Stimulated activated CD8-positive, alpha-beta memory T cell treated with anti-CD3 and anti-CD28 coated beads, Interleukin-15, amount 100 ng/mL, for 4 hours (primary cell): ENCODE data around the gene KANK2.
"Not testable (repeated sequence)": the region's sequence is repeated elsewhere in the genome, so short reads cannot be mapped to it uniquely, and the experiment has no call there.

ENCODE experiments used
- DNase-seq, 2 donors: peaks; one replicate each; pipeline ENCODE4 v3.0.0-alpha.2; 2020; ENCODE audit warnings: low read depth in 2 of 2

KANK2 gene

GRCh38 chr19:11196406-11197287 lies 698 bp downstream of the KANK2 start:
- DNase-seq = no peak

DNA sequence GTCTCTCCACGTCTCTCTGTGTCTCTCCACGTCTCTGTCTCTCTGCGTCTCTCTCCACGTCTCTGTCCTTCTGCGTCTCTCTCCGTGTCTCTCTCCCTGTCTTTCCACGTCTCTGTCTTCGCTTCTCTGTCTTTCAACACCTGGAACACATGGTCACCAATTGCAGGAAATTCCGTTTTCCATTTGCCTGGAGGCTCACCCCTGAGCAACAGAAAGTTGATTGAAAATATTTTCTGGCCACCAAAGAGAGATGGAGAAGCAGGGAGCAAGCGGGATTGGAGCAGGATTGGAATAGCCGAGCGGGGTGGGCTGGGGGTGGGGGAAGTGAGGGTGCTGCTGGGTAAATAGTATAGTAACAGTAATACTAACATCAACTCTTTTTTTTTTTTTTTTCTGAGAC lies 1.7 kb downstream of the KANK2 start:
- no peak for DNase-seq

DNA sequence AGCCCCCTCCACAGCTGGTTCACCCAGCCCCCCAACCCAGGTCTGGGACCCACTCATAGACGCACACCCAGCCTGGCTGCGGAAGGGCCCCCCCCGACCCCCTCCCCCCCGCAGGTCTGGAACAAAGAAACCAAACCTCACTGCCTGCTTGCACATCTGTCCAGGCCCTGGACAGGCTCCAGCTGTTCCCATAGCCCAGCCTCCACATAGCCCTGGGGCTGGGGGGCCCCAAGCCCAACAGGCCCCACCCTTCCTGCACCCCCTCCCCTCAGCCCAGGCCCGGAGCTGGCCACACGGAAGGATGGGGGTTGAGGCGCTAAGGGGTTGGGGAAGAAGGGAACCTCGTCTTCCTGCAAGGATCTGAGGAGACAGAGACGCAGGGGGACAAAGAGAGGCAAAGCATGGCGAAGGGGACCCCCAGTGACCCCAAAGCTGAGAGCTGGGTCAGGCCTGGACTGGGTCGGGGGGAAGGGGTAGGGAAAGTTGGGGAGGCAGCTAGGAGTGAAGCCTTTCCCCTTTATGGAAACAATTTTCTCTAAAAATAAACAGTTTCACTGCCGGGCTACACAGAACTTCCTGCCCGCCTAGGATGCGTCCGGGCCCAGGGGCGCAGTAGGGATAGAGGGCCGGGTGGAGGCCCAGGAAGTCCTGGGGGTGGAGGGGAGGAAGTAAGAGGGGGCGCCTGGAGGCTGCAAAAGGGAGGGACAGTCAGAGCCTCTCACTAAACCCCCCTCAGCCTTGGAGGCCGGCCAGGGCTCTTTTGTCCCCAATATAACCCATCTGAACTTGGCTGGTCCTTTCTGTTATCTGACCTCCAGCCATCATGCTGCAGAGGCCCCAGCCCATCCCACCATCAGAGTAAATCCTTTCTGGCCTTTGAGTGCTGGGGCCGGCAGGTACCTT lies 2.4 kb downstream of the KANK2 start:
- DNase-seq = no peak

DNA sequence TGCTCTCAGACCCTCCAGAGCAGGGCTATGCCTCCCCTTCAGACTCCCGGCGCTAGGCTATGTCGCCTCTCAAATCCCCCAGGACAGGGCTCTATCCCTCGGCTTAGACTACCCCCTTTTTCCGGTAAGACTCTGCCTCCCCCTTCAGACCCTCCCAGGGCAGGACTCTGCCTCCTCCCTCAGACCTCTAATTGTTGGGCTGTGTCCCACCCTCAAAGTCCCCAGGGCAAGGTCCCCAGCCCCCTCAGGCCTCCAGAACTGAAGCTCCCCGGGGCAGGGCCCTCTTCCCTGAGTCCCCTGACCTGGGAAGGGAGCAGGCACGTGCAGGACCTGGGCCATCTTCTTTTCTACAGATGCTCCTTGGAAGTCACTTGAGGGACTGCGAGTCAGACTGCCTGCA lies 3.2 kb downstream of the KANK2 start:
- no peak for DNase-seq

DNA sequence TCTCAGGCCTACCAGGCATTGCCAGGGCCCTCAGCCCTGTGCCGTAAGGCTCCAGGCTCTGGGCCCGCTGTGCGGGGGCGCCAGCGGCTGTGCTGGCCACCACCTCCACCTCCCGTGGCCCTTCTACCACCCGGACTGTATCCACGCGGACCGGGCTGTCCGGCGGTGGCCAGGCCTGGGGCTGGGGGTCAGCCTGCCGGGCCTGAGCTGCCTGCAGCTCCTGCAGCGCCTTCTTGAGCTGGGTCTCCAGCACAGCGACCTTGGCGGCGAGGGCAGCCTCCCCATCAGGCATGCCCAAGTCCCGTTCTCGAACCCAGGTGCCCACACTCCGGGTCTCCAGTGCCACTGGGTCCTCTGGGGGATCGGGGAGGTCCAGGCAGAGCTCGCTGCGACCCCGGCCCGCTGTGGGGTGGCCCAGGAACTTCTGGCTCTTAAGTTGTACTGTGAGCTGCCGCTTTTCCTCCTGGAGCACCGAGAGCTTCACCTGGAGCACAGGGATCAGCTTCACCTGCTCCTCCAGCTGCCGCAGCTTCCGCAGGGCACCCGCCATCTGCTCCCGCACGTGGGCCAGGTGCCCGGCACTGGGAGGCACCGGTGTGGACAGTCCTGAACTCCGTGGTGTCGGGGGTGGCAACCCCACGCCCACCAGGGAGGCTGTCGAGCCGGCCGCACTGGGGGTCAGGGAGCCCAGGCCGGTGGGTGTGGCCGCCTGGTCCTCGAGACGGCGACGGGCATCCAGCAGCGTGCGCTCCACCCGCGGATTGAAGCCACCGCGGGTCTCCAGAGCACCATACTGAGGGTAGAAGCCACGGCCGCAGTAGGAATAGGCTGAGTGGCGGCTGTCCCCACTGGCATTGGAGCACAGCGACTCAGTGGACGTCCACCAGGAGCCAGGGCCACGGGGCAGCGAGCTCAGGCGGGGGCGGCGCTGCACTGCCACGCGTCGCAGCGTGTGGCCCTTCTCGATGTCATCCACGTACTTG lies 4.1 kb downstream of the KANK2 start:
- DNase-seq = no peak

DNA sequence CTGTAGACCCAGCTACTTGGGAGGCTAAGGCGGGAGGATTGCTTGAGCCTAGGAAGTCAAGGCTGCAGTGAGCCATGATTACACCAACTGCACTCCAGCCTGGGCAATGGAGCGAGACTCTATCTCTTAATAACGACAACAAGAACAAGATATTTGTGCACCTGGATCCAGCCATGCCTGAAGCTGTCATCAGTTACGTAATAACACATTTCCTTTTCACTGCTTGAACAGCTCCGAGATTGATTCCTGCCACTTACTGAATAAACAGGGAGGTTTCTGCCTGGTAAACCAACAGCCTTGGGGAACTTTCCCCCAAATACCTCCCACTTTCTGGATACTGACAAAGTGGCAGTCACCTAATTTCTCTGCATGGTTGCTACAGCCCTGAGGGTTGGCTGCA lies 5.4 kb downstream of the KANK2 start:
- no peak for DNase-seq

DNA sequence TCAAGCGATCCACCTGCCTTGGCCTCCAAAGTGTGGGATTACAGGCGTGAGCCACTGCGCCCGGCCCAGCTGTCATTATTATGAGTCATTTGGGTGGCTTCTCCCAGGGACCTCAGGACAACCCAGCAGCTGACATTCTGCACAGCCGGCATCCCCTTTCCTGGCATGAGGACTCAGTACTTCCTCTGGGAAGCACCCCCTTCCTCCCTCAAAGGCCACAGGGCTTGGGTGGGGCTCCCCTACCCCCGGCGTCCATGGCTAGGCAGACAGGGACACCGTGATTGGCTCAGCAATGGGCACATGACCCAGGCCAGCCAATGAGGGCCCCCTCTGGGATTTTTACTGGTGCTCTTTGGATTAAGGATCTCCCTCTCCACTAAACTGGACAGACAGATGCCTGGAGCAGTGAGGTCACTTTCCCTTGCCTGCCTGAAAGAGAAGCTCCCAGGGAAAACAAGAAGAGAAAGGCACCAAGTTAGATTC lies 6.0 kb downstream of the KANK2 start:
- DNase-seq = no peak

- DNase-seq = no peak
Observed at GRCh38 chr19:11190501-11190900, 6.8 kb downstream of the KANK2 start.

GRCh38 chr19:11187441-11187840 lies 9.9 kb downstream of the KANK2 start:
- DNase-seq = no peak

- DNase-seq = no peak
Observed at GRCh38 chr19:11182994-11183393, 14.4 kb downstream of the KANK2 start.

DNA sequence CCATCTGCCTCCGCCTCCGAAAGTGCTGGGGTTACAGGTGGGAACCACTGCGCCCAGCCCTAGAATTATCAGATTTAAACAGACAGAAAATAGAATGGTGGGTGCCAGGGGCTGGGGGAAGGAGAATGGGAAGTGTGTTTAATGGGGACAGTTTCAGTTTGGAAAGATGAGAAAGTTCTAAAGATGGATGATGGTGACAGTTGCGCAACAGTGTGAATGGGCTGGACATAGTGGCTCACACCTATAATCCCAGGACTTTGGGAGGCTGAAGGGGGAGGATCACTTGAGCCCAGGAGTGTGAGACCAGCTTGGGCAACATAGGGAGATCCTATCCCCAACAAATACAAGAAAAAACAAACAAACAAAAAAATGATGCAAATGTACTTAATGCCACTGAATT lies 15.9 kb downstream of the KANK2 start:
- no peak for DNase-seq

DNA sequence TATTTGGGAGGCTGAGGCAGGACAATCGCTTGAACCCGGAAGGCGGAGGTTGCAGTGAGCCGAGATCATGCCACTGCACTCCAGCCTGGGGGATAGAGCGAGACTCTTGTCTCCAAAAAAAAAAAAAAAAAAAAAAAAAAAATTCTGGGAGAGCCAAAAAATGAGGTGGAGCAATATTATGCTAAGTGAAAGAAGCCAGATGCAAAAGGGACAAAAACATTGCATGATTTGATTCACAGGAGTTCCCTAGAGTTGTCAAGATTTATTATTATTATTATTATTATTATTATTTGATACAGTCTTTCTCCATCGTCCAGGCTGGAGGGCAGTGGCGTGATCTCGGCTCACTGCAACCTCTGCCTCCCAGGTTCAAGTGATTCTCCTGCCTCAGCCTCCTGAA lies 16.4 kb downstream of the KANK2 start:
- not testable (repeated sequence) for DNase-seq

DNA sequence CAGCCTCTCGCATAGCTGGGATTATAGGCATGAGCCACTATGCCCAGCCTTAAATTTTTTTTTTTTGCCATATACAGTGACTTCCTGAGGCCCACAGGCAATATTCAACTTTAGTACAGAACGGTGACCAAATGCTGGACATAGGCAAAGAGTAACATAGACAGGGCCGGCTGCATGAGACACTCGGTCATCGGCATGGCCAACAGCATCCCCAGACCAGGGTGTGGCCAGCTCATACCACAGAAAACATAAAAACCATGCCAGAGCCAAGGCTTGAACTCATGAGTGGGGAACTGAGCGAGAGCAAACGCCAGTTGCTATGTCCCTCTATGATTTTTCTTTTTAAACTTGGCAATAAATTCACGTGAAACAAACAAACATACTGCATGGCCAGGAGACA lies 17.0 kb downstream of the KANK2 start:
- DNase-seq = no peak

- no peak for DNase-seq
Observed at GRCh38 chr19:11179716-11180297, 17.5 kb downstream of the KANK2 start.

DNA sequence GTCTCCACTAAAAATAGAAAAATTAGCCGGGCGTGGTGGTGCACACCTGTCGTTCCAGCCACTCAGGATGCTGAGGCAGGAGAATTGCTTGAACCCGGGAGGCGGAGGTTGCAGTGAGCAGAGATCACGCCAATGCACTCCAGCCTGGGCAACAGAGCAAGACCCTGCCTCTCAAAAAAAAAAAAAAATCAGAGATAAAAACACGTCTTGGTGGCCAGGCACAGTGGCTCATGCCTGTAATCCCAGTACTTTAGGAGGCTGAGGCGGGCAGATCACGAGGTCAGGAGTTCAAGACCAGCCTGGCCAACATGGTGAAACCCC lies 18.2 kb downstream of the KANK2 start:
- not testable (repeated sequence) for DNase-seq

GRCh38 chr19:11177592-11177991 lies 19.8 kb downstream of the KANK2 start:
- DNase-seq = no peak

DNA sequence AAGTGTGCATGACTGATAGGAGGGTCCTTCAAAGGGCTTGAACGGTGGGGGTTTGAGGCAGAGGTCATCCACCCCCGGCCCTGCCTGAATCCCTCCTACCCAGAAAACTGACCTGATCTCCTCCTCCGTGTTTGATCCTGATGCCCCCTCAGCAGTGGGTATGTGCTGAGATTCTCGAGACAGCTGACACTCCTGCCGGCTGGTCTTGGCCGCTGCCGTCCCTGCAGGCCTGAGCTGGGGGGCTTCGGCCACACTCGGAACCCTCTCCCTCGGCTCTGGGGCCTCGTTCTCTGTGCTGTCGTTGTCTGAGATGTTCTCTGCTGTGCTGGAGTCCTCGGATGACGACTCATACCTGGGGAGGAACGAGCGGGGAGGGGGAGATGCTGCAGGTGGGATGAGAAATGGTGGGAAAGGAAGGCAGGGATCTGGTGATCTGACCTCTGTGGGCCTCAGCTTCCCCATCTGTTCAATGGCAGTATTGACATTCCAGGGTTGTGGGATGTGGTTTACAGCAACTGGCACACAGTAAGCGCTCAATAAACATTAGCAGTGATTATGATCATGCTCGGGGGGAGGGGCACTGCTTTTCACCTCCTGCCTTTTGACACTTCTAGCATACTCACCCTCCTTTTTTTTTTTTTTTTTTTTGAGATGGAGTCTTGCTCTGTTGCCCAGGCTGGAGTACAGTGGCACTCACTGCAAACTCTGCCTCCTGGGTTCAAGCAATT lies 20.7 kb downstream of the KANK2 start:
- DNase-seq = no peak

GRCh38 chr19:11175920-11176319 lies 21.4 kb downstream of the KANK2 start:
- no peak for DNase-seq

DNA sequence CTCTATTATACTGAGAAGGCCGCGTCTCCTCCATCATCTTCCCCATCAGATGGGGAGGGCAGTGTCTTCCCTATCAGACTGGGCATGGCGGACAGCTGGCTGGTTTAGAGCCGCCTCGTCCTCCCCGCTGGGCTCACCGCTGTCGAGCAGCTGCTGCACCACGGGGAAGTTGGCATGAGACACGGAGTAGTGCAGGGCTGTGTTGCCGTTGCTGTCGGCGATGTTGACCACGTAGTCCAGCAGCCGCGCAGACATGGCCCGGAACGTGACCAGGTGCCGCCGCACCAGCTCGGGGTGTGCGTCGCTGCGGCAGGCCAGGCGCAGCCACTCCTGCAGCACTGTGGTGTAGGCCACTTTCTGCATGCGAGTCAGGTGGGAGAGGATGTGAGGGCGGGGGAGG lies 23.0 kb downstream of the KANK2 start:
- no peak for DNase-seq

- no peak for DNase-seq
Observed at GRCh38 chr19:11173516-11174155, 23.7 kb downstream of the KANK2 start.
